Activated T-cell treated with anti-CD3 and anti-CD28 coated beads, Interleukin-2, amount 50 U/mL, for 48 hours (primary cell): ENCODE results near the gene STAT3.
"Not testable (repeated sequence)": the region's sequence is repeated elsewhere in the genome, so short reads cannot be mapped to it uniquely, and the experiment has no call there.

Source experiments
- DNase-seq, 2 experiments: peaks; one replicate each; pipeline ENCODE4 v3.0.0-alpha.2; 2020

Gene STAT3

GRCh38 chr17:42408061-42408460, 19.8 kb upstream of the STAT3 start:
- DNase-seq: no peak

GRCh38 chr17:42407289-42407836, 19.1 kb upstream of the STAT3 start:
- DNase-seq: peak; percentile 49 to 68

- no peak for DNase-seq
Observed at GRCh38 chr17:42406615-42407288, 18.5 kb upstream of the STAT3 start.

GRCh38 chr17:42405963-42406495, 17.8 kb upstream of the STAT3 start:
- DNase-seq: peak; percentile 94 to 96

- DNase-seq: no peak
Observed at GRCh38 chr17:42405076-42405475, 16.8 kb upstream of the STAT3 start.

- DNase-seq: no peak
Observed at GRCh38 chr17:42404326-42405055, 16.2 kb upstream of the STAT3 start.

- peak; percentile 76 for DNase-seq
Observed at GRCh38 chr17:42403150-42403549, 14.9 kb upstream of the STAT3 start.

- DNase-seq: no peak
Observed at GRCh38 chr17:42402117-42402516, 13.9 kb upstream of the STAT3 start.

- DNase-seq: not testable (repeated sequence)
Observed at GRCh38 chr17:42400844-42401375, 12.7 kb upstream of the STAT3 start.

- no peak for DNase-seq
Observed at GRCh38 chr17:42399948-42400843, 12.0 kb upstream of the STAT3 start.

GRCh38 chr17:42399121-42399520, 10.9 kb upstream of the STAT3 start:
- DNase-seq: no peak

- not testable (repeated sequence) for DNase-seq
Observed at GRCh38 chr17:42395601-42396000, 7.4 kb upstream of the STAT3 start.

GRCh38 chr17:42394838-42395237, 6.6 kb upstream of the STAT3 start:
- DNase-seq: no peak

- DNase-seq: no peak
Observed at GRCh38 chr17:42392692-42393415, 4.6 kb upstream of the STAT3 start.

GRCh38 chr17:42391439-42391838, 3.2 kb upstream of the STAT3 start:
- not testable (repeated sequence) for DNase-seq

GRCh38 chr17:42389899-42390298, 1.7 kb upstream of the STAT3 start:
- peak in 1 of 2 experiments; percentile 42 for DNase-seq

GRCh38 chr17:42389135-42389417, 834 bp upstream of the STAT3 start:
- no peak for DNase-seq

- peak in 1 of 2 experiments; percentile 50 for DNase-seq
Observed at GRCh38 chr17:42387661-42388380, 421 bp downstream of the STAT3 start.

- no peak for DNase-seq
Observed at GRCh38 chr17:42386777-42387657, 1.2 kb downstream of the STAT3 start.

GRCh38 chr17:42381898-42382297, 6.3 kb downstream of the STAT3 start:
- DNase-seq: no peak
